NCI-H1048 (cell line): ENCODE results near the gene STAP2.
"Not testable (repeated sequence)": the region's sequence is repeated elsewhere in the genome, so short reads cannot be mapped to it uniquely, and the experiment has no call there.

Experiments used
- DNase-seq: peaks from one replicate; lab custom pipeline; 2025; lab: John Stamatoyannopoulos, UW

STAP2 gene

DNA sequence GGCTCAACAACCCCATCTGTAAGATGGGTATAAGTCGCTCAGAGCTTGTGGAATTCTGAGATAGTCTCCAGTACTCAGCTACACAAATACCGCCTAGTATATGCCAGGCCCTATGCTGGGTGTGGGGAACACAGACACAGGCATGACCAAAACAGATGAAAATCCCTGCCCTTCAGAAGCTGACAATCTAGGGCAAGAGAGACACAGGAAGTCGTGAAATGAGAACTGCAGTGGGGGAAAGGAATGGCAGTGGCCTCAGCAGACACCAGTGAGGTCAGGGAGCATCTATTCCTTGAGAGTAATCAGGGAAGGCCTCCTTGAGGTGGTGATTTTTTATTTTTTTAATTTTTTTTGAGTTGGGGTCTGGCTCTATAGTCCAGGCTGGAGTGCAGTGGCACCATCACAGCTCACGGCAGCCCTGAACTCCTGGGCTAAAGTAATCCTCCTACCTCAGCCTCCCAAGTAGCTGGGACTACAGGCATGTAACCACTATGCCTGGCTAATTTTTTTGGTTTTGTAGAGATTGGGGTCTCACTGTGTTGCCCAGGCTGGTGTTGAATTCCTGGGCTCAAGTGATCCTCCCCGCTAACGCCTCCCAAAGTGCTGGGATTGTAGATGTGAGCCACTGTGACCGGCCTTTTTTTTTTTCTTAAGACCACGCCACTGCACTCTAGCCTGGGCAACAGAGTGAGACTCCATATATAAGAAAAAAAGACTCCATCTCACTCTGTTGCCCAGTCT lies 39.6 kb downstream of the STAP2 start:
- DNase-seq, result no peak

DNA sequence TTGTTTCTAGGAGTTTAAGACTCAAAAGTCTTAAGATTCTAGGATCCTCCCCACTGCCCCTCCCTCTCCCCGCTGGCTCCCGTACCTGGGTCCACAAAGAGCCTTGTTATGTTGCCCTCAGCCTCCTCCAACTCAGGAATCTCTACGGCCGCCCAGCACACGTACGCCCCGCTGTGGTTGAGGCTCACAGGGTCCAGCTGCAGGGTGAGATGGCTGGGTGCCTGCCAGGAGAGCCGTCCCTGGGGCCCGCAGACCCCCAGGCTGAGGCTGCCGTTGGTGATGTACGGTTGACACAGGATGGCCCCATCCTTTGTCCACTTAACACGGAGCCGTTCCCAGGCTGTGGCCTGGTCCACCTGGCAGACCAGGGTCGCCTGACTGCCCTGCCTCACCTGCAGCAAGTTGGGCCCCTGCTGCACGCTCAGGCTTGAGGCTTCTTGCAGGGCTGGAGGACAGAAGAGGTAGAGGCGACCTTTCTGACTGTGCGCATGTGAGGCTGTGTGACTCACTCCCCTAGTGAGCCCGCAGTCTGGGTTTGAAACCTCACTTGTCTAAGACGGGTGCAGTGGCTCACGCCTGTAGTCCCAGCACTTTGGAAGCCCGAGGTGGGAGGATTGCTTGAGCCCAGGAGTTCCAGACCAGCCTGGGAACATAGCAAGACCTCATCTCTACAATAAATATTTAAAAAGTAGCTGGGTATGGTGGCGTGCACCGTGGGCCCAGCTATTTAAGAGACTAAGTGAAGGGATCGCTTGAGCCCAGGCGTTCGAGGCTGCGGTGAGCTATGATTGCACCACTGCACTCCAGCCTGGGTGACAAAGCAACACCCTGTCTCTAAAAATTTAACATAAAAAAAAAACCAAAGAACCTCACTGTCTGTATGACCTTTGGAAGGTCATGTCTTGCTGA lies 40.5 kb downstream of the STAP2 start:
- DNase-seq, result no peak

DNA sequence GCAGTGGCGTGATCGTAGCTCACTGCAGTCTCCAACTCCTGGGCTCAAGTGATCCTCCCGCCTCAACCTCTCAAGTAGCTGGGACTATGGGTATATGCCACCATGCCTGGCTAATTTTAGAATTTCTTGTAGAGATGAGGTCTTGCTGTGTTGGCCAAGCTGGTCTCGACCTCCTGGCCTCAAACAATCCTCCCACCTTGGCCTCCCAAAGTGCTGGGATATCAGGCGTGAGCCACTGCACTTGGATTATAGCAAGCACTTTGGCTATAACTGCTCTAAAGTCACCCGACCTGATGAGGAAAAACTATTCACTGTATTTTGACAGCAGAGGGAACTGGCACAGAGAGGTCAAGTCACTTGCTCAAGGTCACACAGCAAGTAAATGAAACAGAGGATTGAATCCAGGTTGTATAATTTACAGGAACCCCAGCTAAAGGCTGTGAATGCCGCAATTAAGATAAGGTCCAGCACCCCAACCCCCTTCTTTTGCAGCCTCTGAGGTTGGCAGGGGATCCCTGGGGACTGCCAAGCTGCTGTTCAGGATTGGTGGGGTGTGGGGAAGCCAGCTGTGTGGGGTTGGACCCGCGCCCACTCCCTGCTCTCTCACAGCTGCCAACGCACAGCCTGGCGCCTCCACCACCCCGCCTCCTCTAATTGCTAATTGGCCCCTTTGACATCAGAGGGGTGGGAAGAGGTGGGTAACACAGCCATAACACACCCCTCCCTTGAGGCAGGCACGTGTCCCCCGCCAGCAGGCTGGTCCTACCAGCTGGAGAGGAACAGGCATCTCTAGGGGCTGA lies 42.5 kb downstream of the STAP2 start:
- DNase-seq, result no peak

DNA sequence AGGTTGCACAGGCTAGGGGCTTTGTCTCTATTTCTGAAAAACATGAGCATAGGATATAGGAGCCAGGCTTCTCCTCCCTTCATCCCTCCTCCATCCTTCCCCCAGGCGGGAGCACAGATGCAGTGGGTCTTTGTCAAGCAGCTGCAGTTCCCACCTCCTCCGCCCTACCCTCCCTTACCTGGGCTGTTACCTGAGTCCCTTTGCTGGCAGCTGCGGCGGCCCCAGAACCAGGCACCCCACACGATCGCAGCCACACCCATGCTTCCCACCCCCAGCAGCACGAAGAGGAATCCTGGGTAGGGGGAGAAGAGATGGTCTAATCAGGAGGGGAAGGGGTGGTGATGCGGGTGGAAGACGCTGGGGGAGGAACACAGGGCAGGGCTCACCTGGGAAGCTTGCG lies 44.2 kb downstream of the STAP2 start:
- no peak for DNase-seq

DNA sequence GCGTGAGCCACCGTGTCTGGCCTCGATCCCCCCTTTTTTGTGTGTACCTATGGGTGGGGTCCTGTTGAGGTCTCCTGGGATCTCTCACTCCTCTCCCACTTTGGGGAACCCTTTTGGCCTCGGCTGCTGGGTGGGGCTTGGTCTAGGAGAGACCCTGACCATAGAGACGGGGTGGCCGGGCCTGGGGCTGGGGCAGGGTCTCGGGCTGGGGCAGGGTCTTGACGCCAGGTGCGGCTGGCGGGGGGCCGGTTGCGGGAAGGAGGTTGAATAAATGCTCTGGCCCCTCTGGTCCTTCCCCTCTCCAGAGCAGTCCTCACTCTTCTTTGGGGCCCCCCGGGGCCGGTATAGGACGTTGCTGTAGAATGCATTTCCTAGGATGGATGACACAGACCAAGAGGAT lies 46.1 kb downstream of the STAP2 start:
- DNase-seq, result no peak

DNA sequence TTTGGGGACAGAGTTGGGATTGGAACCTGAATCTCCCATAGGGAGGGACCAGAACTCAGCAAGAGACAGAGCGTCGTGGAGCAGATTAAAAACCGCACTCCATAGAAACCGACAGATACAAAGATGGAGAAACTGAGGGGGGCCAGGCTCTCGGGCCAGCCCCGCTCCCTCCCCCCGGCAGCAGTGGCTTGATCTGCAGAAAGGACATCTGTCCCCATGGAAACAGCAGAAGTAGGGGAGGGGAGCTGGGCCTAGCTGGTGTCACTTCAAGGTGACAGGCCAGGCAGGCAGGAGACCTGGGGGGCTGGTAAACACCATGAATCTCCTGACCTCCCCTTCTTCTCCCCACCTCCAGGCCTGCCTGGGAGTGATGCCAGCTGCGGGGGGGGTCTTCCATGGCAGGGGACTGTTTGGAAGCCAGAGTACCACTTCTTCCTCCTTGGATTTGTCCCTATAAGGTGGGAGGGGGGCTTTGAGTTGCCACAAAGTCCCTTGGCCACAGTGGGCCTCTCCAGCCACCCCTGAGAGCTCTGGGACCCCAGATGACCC lies 47.4 kb downstream of the STAP2 start:
- DNase-seq, result no peak

DNA sequence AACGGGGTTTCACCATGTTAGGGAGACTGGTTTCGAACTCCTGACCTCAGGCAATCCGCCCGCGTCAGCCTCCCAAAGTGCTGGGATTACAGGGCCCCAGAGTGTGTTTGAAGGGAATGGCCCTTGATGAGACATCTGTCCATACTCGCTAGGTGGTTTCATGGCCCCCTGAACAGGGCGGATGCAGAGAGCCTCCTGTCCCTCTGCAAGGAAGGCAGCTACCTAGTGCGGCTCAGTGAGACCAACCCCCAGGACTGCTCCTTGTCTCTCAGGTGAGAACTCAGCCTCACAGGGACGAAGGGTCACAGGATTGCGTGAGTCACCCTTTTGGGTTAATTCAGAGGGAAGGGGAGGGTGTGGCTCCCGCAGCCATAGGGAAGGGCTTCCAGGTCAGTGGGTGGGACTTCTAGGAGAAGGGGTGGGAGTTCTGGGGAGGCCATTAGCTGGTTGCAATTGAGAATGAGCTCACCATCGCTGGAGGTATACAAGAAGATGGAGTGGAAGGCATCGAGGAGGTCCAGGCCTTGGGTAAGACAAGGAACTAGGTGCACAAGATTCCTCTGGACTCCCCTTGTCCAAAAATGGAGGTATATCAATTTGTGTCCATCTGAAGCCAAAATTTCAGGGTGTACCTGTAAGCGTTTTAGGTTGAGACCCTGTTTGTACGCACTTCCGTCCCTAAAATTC lies 50.4 kb downstream of the STAP2 start:
- no peak for DNase-seq

DNA sequence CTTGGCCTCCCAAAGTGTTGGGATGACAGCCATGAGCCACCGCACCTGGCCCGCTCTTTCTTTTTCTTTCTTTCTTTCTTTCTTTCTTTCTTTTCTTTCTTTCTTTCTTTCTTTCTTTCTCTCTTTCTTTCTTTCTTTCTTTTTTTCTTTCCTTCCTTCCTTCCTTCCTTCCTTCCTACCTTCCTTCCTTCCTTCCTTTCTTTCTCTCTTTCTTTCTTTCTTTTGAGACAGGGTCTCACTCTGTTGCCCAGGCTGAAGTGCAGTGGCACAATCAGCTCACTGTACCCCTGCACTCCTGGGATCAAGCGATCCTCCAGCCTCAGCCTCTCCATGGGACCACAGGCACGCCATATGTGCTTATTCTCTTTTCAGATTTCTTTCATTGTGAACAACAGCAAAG lies 52.5 kb downstream of the STAP2 start:
- not testable (repeated sequence) for DNase-seq

DNA sequence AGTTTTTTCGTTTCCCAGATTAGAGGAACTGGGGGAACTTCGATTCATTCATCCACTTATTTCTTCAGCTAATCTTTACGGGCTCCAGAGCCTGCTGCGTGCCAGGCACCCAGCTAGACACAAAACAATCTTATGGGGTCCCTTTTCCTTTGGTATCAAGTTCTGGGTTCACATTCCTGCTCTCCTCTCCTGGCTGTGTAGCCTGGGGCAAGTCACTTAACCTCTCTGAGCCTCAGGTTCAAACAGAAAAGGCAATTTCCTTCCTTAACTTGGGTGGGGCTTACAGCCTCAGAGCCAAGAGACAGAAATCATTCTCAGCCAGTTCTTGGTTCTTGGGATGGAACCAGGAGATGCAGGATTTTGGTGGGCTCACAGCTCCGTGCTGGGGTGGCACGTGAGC lies 53.7 kb downstream of the STAP2 start:
- no peak for DNase-seq

DNA sequence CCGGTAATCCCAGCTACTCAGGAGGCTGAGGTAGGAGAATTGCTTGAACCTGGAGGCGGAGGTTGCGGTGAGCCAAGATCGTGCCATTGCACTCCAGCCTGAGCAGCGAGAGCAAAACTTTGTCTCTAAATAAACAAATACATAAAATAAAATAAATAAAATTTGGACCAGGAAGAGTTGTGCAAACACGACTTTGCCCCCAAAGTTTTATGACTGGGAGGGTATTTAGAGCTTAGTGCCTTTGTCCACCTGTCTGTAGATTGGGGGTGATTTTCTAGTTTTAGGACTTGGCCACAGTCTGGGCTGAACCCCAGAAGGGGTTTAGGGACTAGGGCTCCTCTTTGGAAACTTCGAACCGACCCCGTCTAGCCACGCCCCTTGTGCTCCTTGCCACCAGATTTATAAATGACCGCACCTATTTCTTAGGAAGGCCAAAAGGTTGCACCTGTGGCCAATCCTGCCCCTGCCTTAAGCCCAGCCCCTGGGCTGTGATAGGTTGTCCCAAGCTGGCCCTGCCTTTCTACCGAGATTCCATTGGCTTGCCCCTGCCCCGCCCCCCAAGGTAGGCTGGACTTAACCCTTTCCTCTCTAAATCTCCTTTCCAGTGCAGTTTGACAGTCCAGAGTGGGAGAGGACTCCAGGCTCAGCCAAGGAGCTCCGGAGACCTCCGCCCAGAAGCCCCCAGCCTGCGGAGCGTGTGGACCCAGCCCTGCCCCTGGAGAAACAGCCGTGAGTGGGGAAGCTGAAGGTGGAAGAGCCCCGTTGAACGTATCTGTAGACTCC lies 54.3 kb downstream of the STAP2 start:
- peak; percentile 57 for DNase-seq

DNA sequence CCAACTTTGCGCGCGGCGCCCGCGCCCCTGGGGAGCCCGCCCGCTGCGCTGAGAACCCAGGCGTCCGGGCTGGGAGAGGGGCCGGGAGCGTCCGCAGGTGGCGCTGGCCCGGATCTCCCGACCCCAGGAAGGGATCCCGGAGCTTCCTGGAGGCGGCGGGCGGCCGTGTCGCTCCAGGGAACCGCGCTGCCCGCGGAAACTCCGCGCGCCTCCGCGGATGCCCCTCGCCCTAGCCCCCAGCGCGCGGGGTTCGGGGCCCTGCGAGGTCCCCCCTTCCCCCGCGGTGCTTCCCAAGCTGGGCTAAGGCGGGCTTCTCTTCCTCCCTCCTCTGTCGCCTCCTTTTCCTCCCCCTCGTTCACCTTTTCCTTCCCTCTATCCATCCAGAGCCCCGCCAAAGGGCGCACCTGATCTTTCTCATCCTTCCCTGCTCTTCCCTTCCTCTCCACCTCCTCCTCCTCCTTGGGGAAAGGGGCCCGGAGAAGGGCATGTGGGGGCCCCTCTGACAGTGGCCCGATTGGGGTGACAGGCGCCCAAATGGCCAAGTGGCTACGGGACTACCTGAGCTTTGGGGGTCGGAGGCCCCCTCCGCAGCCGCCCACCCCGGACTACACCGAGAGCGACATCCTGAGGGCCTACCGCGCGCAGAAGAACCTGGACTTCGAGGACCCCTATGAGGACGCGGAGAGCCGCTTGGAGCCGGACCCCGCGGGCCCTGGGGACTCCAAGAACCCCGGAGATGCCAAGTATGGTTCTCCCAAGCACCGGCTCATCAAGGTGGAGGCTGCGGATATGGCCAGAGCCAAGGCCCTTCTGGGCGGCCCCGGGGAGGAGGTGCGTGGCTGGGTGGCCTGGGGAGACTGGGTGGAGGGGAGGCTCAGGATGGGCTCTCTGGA lies 58.9 kb downstream of the STAP2 start:
- DNase-seq, result no peak

DNA sequence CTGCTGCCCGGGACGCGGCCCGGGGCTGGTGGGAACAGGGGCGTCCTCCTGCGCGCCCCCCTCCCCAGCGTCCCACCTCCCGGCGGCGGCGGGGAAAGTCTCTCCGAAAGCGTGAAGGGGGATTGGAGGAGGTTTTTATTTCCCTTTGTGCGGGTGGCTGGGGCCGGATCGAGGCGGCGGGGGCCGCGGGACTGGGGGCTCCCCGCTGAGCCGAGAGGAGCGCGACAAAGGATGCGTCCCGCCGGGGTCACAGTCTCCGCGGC lies 59.4 kb downstream of the STAP2 start:
- DNase-seq, result no peak

DNA sequence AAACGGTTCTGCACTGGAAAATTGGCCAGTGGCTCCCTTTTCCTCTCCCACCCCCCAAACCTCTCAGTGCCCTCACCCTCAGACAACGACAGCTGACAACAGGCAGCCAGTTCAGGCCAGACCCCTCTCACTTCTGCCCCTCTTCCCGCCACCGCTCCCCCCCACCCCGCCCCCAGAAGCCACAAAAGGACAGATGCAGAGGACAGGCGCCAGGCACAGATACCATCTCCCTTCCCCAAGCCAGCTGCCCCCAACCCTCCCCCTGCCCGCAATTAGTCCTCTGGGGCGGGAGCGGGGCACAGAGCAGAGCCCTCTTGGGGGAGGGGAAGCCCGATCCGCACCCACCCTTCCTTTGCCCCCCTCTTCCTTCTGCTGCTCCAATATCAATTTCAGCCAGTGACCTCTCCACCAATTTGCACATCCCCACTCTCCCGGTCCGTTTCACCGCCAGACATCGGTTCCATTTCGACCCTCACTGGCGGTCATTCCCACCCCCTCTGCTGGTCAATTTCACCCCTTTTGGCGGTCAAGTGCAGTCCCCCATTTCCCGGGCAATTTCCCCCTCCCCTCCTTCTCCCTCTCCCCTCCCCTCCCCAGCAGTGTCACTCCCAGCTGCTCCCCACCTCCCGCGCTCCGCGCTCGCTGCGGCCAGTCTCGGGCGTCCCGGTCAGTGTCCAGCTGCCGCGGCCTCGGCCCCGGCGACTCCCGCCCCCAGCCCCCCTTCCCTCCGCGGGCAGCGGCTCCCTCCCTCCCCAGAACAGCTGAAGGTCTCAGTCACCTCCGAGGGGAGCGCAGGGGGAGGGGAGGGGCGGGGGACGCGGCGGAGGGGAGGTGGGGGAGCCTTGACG lies 60.0 kb downstream of the STAP2 start, which contains the start of gene SHD:
Gene SHD, plus strand, starts transcription at position 848 of the 848 bp plus-strand sequence. CDS start 798 bp downstream, outside the sequence.
- no peak for DNase-seq

DNA sequence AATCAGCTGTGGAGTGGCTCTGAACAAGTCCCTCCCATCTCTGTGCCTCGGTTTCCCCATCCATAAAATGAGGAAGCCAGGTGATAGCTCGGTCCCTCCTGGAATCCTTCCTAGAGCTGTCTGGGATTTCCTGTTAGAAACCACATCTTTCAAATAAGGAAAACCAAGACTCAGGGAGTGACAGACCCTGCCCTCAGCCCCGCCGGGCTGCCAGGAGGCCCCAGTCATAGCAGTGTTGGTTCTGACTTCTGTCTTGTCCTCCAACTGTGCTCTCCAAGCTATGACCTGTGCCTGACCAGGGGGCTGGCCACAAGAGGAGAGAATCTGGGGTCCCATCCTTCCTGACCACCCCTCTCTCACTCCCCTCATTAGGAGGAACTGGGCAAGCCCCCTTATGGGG lies 60.6 kb downstream of the STAP2 start:
- no peak for DNase-seq

DNA sequence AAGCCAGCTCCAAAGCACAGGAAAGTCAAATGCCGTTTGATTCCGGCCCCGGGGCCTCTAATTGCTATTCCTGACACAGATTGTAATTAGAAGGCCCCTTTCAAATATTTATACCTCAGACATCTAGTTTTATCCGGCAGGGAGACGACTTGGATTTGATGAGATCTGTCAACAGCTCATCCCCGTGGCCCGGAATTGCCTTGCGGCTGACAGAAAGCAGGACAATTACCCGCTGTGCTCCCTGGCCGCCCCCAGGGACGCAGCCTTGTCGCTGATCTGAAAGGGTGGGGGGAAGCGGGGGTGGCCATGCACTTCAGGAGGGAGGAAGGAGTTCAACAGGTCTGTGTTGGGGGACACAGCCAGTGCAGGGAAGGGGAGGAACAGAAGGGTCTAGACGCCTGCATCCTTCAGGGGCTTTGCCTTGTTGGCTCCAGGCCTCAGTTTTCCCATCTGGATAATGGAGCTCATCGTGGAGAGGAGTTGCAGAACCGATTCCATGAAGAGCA lies 61.4 kb downstream of the STAP2 start:
- DNase-seq, result no peak

DNA sequence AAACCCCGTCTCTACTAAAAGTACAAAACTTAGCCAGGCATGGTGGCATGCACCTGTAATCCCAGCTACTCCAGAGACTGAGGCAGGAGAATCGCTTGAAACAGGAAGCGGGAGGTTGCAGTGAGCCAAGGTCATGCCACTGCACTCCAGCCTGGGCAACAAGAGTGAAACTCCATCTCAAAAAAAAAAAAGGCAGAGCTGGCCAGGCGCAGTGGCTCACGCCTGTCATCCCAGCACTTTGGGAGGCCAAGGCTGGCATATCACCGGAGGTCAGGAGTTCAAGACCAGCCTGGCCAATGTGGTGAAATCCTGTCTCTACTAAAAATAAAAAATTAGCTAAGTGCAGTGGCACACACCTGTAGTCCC lies 64.3 kb downstream of the STAP2 start:
- not testable (repeated sequence) for DNase-seq
